Esophagus mucosa (tissue), 1 donor: Measurements from ENCODE around the gene TRMT112. TPM values are rescaled to one million over a fixed set of nuclear protein-coding genes. Genes with fewer than 3 reads are reported as not detected.
"Not testable (repeated sequence)": the region's sequence is repeated elsewhere in the genome, so short reads cannot be mapped to it uniquely, and the experiment has no call there.

Source experiments
- ATAC-seq: fragments of 200-7000 bp; cut with Tn5 transposase; one replicate; pipeline ENCODE4 v1.9.1; 2020
- total RNA-seq: library from RNA; stranded (reverse); gene quantifications from one replicate; pipeline ENCODE4 v1.2.4, GENCODE V29; 2023
- donor health status: DM: yes; HTN: yes; CAD: no.

TRMT112 gene
- total RNA-seq, 1 donor from 2014 or later = 181 TPM

- no peak for ATAC-seq
Measured at GRCh38 chr11:64330888-64331287, 13.5 kb upstream of the TRMT112 start.

DNA sequence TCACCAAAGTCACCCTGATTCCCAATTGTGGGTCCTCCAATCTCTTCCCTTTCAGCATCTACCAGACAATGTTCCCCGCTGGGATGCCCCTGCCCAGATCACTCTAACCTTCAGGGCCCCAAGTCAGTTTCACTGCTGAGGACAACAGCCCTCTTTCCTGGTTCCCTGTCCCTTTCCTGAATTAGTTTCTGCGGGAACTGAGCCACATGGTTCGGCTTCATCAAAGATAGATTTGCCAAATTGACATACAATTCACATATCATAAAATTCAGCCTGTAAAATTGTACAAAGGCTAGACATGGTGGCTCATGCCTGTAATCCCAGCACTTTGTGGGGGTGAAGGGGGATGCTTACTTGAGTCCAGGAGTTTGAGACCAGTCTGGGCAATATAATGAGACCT lies 10.6 kb upstream of the TRMT112 start:
- ATAC-seq = no peak

GRCh38 chr11:64327375-64327774 lies 10.0 kb upstream of the TRMT112 start:
- no peak for ATAC-seq

DNA sequence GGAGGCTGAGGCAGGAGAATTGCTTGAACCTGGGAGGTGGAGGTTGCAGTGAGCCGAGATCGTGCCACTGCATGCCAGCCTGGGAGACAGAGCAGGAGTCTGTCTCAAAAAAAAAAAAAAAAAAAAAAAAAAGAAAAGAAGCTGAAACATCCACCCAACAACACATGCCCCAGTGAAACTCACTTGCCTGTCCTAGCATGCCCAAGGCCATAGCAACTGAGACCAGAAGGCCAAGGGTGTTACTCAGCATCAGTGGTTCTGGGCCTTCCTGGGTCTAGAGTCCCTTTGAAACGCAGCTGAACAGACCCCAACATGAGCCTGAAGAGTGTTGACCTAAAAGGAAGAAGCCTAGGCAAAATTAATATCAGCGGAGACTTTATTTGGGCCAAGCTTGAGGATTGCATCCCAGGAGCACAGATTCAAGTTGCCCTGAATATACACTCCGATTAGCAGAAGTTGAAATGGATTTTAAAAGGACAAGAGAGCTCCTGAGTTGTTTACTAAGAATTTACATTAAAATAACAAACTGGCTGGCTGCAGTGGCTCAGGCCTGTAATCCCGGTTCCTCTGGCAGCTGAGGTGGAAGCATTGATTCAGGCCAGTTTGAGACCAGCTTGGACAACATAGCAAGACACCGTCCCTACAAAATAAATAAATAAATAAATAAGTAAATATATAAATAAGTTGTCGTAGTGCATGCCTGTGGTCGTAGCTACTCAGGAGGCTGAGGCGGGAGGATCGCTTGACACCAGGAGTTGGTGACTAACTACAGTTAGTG lies 7.5 kb upstream of the TRMT112 start:
- peak; percentile 73 for ATAC-seq

DNA sequence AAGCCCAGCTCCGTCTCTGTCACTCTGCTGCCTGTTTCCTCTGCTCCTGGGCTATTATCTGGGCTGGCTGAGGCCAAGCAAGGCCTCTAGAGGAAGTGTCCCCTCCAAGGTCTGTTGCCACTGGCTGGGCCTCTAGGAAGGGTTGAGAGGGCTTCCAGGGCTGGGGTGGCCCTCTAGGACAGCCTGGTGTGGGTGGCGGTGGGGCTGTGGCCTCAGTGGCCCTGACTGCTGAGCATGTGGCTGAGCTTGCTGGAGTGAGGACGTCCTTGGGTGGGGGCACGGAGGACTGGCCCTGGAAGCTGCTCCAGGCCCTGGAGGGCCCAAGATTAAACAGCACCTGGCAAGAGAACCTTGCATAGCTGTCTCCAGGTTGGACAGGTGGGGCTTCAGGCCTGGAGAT lies 6.6 kb upstream of the TRMT112 start:
- ATAC-seq = peak; percentile 0

DNA sequence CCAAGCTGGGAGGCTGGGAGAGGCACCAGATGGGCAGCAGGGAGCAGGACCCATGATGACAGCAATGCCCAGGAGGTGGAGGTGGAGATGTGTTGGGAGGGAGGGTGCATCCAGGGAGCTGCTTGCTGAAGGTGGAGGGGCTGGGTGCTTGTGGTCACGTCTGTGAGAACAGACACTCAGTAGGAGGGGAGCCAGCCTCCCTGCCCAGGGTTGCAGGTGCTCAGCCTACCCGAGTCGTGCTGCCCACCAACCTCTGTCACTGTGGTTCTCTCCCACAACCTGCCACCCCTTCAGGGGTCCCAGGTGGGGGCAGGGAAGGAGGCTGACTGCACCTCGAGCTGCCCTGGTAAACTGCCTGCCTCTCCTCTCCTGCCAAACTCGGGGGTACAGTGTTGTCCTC lies 6.0 kb upstream of the TRMT112 start:
- ATAC-seq = no peak

GRCh38 chr11:64322925-64323260 lies 5.5 kb upstream of the TRMT112 start:
- no peak for ATAC-seq

GRCh38 chr11:64321533-64321932 lies 4.2 kb upstream of the TRMT112 start:
- ATAC-seq = peak; percentile 22

GRCh38 chr11:64321026-64321425 lies 3.7 kb upstream of the TRMT112 start:
- no peak for ATAC-seq

DNA sequence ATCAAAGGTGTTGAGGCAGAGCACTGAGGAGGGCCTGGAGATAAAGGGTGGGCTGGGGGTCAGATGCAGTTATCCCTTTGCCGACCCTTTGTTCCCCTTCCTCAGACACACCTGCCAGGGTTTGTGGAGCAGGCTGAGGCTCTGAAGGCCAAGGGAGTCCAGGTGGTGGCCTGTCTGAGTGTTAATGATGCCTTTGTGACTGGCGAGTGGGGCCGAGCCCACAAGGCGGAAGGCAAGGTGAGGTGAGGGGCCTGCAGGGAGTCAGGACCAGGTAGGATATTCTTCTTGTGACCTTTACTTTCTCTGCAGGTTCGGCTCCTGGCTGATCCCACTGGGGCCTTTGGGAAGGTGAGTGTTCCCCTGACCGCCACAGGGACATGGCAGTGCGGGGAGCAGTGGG lies 3.2 kb upstream of the TRMT112 start:
- no peak for ATAC-seq

- ATAC-seq = no peak
Measured at GRCh38 chr11:64318766-64319761, 1.7 kb upstream of the TRMT112 start.

- peak; percentile 79 for ATAC-seq
Measured at GRCh38 chr11:64317961-64318765, 804 bp upstream of the TRMT112 start, which contains the start of gene PRDX5. Gene PRDX5 (plus strand): TSS chr11:64318121. CDS start chr11:64318216, 95 bp downstream.

- ATAC-seq = peak; percentile 14
Measured at GRCh38 chr11:64316672-64317324, 561 bp downstream of the TRMT112 start.

DNA sequence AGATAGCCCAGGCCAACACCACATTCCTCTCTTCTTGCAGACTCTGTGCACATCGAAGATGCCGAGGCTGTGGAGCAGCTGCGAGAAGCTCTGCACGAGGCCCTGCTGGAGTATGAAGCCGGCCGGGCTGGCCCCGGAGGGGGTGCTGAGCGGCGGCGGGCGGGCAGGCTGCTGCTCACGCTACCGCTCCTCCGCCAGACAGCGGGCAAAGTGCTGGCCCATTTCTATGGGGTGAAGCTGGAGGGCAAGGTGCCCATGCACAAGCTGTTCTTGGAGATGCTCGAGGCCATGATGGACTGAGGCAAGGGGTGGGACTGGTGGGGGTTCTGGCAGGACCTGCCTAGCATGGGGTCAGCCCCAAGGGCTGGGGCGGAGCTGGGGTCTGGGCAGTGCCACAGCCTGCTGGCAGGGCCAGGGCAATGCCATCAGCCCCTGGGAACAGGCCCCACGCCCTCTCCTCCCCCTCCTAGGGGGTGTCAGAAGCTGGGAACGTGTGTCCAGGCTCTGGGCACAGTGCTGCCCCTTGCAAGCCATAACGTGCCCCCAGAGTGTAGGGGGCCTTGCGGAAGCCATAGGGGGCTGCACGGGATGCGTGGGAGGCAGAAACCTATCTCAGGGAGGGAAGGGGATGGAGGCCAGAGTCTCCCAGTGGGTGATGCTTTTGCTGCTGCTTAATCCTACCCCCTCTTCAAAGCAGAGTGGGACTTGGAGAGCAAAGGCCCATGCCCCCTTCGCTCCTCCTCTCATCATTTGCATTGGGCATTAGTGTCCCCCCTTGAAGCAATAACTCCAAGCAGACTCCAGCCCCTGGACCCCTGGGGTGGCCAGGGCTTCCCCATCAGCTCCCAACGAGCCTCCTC lies 1.5 kb downstream of the TRMT112 start:
- not testable (repeated sequence) for ATAC-seq

DNA sequence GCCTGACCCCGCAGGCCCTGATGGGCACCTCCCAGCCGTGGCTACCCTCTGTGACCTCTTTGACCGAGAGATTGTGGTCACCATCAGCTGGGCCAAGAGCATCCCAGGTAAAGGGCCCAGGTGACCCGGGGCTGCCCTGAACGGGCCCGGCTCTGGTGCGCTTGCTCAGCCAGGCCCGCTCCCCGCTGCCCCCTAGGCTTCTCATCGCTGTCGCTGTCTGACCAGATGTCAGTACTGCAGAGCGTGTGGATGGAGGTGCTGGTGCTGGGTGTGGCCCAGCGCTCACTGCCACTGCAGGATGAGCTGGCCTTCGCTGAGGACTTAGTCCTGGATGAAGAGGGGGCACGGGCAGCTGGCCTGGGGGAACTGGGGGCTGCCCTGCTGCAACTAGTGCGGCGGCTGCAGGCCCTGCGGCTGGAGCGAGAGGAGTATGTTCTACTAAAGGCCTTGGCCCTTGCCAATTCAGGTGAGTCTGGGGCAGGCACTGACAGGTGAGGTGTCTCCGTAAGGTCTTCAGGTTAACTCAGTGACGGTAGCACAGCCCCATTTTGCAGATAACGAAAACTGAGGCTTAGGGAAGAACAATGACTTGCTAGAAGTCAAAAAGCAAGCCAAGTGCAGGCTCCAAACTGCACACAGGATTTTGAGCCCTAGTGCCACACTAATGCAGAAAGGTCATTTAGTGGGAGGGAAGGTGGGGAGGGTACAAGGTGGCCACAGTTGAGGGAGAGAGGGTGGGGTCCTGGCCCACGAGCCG lies 2.4 kb downstream of the TRMT112 start:
- ATAC-seq = no peak

GRCh38 chr11:64314146-64314804 lies 3.1 kb downstream of the TRMT112 start:
- ATAC-seq = no peak

DNA sequence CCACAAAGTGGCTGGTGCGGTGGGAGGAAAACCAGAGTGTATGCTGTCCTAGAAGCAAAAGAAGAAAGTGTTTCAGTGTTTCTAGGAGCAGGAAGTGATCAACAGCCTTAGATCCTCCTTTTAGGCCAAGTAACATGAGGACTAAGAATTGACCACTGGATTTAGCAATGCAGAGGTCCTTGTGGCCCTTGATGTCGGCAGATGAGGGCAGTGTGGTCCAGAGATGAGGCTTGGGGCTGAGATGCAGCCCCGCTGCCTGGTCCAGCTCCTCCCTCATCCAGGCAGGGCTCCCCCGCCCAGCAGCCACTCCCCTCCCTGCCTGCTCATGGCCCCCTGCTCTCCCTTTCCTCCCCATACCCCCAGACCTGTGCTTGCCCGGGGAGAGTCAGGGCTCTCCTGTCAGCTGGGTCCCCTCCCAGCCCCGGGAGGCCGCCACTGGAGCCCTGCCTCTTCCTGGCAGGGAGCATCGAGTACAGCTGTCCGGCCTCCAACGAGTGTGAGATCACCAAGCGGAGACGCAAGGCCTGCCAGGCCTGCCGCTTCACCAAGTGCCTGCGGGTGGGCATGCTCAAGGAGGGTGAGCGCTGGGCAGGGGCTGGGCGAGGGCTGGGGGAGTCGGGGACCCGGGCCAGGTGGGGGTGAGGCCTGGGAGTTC lies 3.7 kb downstream of the TRMT112 start:
- ATAC-seq = no peak

- ATAC-seq = no peak
Measured at GRCh38 chr11:64312947-64313346, 4.4 kb downstream of the TRMT112 start.

DNA sequence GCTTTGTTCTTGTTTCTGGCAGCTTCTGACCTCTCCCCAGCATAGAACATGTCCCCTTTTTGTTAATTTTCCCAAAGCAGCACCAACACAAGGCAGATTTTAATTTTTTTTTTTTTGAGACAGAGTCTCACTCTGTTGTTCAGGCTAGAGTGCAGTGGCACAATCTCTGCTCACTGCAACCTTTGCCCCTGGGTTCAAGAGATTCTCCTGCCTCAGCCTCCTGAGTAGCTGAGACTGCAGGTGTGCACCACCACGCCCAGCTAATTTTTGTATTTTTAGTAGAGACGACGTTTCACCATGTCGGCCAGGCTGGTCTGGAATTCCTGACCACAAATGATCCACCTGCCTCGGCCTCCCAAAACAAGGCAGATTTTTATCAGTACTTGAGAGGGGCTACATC lies 9.6 kb downstream of the TRMT112 start:
- ATAC-seq = not testable (repeated sequence)
